MM.1S (cell line): ENCODE results near the gene COL27A1.

Source experiments
- EZH2 ChIP-seq: fragments of 300-600 bp; sonication (generic); optimal IDR thresholded peaks from 2 replicates; pipeline ENCODE3; 2017; ENCODE audit warnings: low read depth, mild to moderate bottlenecking, antibody characterized with exemption, low read length, mixed read lengths
- EZH2phosphoT487 ChIP-seq: fragments of 300-600 bp; sonication (generic); IDR thresholded peaks from 2 replicates; pipeline ENCODE4 v1.6.1; 2018; ENCODE audit warnings: antibody characterized with exemption, low read length
- TF ChIP-seq, protein P1 (sequence below): fragments of 300-600 bp; sonication (generic); IDR thresholded peaks from 2 replicates; pipeline ENCODE4 v1.5.1; 2016; ENCODE audit warnings: antibody characterized with exemption, low read length, mixed read lengths

GRCh38 chr9:114174557-114174875 lies 19.2 kb downstream of the COL27A1 start:
- TF ChIP-seq, protein P1, sequence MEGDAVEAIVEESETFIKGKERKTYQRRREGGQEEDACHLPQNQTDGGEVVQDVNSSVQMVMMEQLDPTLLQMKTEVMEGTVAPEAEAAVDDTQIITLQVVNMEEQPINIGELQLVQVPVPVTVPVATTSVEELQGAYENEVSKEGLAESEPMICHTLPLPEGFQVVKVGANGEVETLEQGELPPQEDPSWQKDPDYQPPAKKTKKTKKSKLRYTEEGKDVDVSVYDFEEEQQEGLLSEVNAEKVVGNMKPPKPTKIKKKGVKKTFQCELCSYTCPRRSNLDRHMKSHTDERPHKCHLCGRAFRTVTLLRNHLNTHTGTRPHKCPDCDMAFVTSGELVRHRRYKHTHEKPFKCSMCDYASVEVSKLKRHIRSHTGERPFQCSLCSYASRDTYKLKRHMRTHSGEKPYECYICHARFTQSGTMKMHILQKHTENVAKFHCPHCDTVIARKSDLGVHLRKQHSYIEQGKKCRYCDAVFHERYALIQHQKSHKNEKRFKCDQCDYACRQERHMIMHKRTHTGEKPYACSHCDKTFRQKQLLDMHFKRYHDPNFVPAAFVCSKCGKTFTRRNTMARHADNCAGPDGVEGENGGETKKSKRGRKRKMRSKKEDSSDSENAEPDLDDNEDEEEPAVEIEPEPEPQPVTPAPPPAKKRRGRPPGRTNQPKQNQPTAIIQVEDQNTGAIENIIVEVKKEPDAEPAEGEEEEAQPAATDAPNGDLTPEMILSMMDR: no peak
- TF ChIP-seq EZH2phosphoT487: no peak
- TF ChIP-seq EZH2: no peak
